Ishikawa (cell line): ENCODE results near the gene LAMC3.

ENCODE experiments used
- CEBPB ChIP-seq: IDR thresholded peaks from 2 replicates; pipeline ENCODE4 v1.6.1; 2012
- CREB1 ChIP-seq: IDR thresholded peaks from 2 replicates; pipeline ENCODE4 v1.6.1; 2012; ENCODE audit warnings: low read depth
- EGR1 ChIP-seq: IDR thresholded peaks from 2 replicates; pipeline ENCODE4 v1.6.1; 2012
- EP300 ChIP-seq: IDR thresholded peaks from 2 replicates; pipeline ENCODE4 v1.6.1; 2012; ENCODE audit warnings: borderline replicate concordance
- RAD21 ChIP-seq: IDR thresholded peaks from 2 replicates; pipeline ENCODE4 v1.6.1; 2012; ENCODE audit warnings: low read depth
- REST ChIP-seq: IDR thresholded peaks from 2 replicates; pipeline ENCODE4 v1.6.1; 2012; ENCODE audit warnings: low read depth, mild to moderate bottlenecking
- TAF1 ChIP-seq: IDR thresholded peaks from 2 replicates; pipeline ENCODE4 v1.6.1; 2012; ENCODE audit warnings: low read depth, mild to moderate bottlenecking
- TCF12 ChIP-seq: IDR thresholded peaks from 2 replicates; pipeline ENCODE4 v1.6.1; 2012; ENCODE audit warnings: low read depth
- YY1 ChIP-seq: IDR thresholded peaks from 2 replicates; pipeline ENCODE4 v1.6.1; 2012; ENCODE audit warnings: low read depth
- ZBTB7A ChIP-seq: IDR thresholded peaks from 2 replicates; pipeline ENCODE4 v1.6.1; 2012; ENCODE audit warnings: low read depth
- TF ChIP-seq, protein P1 (sequence below): IDR thresholded peaks from 2 replicates; pipeline ENCODE4 v1.6.1; 2012

DNA sequence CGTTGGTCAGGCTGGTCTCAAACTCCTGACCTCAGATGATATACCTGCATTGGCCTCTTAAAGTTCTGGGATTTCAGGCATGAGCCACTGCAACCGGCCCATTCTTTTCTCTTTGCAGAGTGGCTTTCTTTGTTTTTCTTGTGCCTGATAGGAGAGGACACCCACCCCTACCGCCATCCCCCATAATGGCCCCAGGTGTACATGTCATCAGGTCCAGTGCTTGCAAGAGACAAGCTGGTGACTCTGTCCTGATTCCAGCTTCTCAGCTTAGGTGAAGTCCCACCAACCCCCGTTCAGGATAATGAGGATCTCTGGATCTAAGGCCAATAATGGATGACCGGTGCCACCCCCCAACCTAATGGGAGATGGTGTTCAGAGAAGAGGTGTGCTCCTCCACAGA, 85.0 kb downstream of the LAMC3 start:
- TF ChIP-seq TAF1 (no peak), CREB1 (no peak), REST (no peak), YY1 (no peak), RAD21 (no peak), ZBTB7A (no peak), TCF12 (no peak), CEBPB (no peak), EP300 (no peak), EGR1 (no peak)
- TF ChIP-seq, protein P1, sequence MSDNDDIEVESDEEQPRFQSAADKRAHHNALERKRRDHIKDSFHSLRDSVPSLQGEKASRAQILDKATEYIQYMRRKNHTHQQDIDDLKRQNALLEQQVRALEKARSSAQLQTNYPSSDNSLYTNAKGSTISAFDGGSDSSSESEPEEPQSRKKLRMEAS: no peak
